Karpas-422 (cell line): ENCODE data around the gene IFT27. TPM values are rescaled to one million over a fixed set of nuclear protein-coding genes. Genes with fewer than 3 reads are reported as not detected.

Experiments
- DNase-seq: peaks from one replicate; pipeline ENCODE4 v3.0.0-alpha.2; 2015
- H2AFZ ChIP-seq: fragments of 200-600 bp; sonication (generic); 2 replicates; pipeline ENCODE4 v1.6.1; 2014; ENCODE audit warnings: antibody characterized with exemption, low read length, mixed read lengths
- H3K27ac ChIP-seq: fragments of 200-600 bp; sonication (generic); 2 replicates; pipeline ENCODE4 v1.5.1; 2014; ENCODE audit warnings: mild to moderate bottlenecking, low read length, moderate library complexity
- H3K27me3 ChIP-seq: fragments of 200-600 bp; sonication (generic); 2 replicates; pipeline ENCODE4 v1.6.1; 2014; ENCODE audit warnings: low read length, mixed read lengths
- H3K36me3 ChIP-seq: fragments of 200-600 bp; sonication (generic); 2 replicates; pipeline ENCODE4 v1.6.1; 2014; ENCODE audit warnings: low read length, mixed read lengths; ENCODE audit not compliant: insufficient read depth
- H3K4me1 ChIP-seq: fragments of 200-600 bp; sonication (generic); 2 replicates; pipeline ENCODE4 v1.6.1; 2014; ENCODE audit warnings: mild to moderate bottlenecking, low read length, mixed read lengths
- H3K4me2 ChIP-seq: fragments of 200-600 bp; sonication (generic); 2 replicates; pipeline ENCODE4 v1.6.1; 2014; ENCODE audit warnings: low read length, low read depth, mild to moderate bottlenecking; ENCODE audit not compliant: poor library complexity, severe bottlenecking
- H3K4me3 ChIP-seq: fragments of 200-600 bp; sonication (generic); 2 replicates; pipeline ENCODE4 v1.5.1; 2014; ENCODE audit warnings: mild to moderate bottlenecking, antibody characterized with exemption, low read length, mixed read lengths
- H3K79me2 ChIP-seq: fragments of 200-600 bp; sonication (generic); 2 replicates; pipeline ENCODE4 v1.6.1; 2014; ENCODE audit warnings: mild to moderate bottlenecking, low read length, mixed read lengths
- H3K9ac ChIP-seq: fragments of 200-600 bp; sonication (generic); 2 replicates; pipeline ENCODE4 v1.6.0; 2014; ENCODE audit warnings: low read length
- H3K9me2 ChIP-seq: fragments of 200-600 bp; sonication (generic), shearing (Covaris generic); replicated peaks from 2 replicates; pipeline ENCODE4 v1.6.0; 2014; ENCODE audit warnings: mild to moderate bottlenecking, low read length, moderate library complexity; ENCODE audit not compliant: insufficient read depth
- H3K9me3 ChIP-seq: fragments of 300-700, 200-600 bp; sonication (generic); 2 replicates; pipeline ENCODE4 v1.6.1; 2014; ENCODE audit warnings: low read length, mixed read lengths
- H4K20me1 ChIP-seq: fragments of 200-600 bp; sonication (generic); 2 replicates; pipeline ENCODE4 v1.6.1; 2014; ENCODE audit warnings: mild to moderate bottlenecking, antibody characterized with exemption, low read length, low read depth; ENCODE audit not compliant: insufficient read depth
- total RNA-seq: library from RNA; depleted of rRNA; stranded (reverse); fragments of >200 nt; shearing (Covaris generic); gene quantifications from 2 replicates; pipeline ENCODE4 v1.2.3, GENCODE V29; 2014; ENCODE audit warnings: low replicate concordance

The IFT27 gene
- total RNA-seq, 1 experiment from 2014 or later, result 10.9 TPM

GRCh38 chr22:36806835-36807234 lies 30.9 kb upstream of the IFT27 start:
- no peak overlapping the region for H3K4me3 ChIP-seq
- no peaks in the 10 kb centered on the region for H3K9me3 ChIP-seq
- H3K4me2 ChIP-seq, result no peak overlapping the region
- H3K27ac ChIP-seq, result no peak overlapping the region
- H2AFZ ChIP-seq, result no peak overlapping the region
- DNase-seq, result no peak
- no peaks in the 10 kb centered on the region for H4K20me1 ChIP-seq
- no peaks in the 10 kb centered on the region for H3K79me2 ChIP-seq
- no peaks in the 10 kb centered on the region for H3K4me1 ChIP-seq
- no peaks in the 10 kb centered on the region for H3K27me3 ChIP-seq
- H3K36me3 ChIP-seq, result no peaks in the 10 kb centered on the region
- H3K9ac ChIP-seq, result no peak overlapping the region
- no peaks in the 10 kb centered on the region for H3K9me2 ChIP-seq

GRCh38 chr22:36803358-36803757 lies 27.4 kb upstream of the IFT27 start:
- no peak for DNase-seq
- Histone ChIP-seq H3K4me3 (no peak overlapping the region), H3K9me2 (no peaks in the 10 kb centered on the region), H3K27me3 (no peaks in the 10 kb centered on the region), H3K36me3 (no peaks in the 10 kb centered on the region), H3K27ac (no peak overlapping the region), H3K4me1 (no peaks in the 10 kb centered on the region), H4K20me1 (no peaks in the 10 kb centered on the region), H3K79me2 (no peaks in the 10 kb centered on the region), H3K4me2 (no peak overlapping the region), H2AFZ (no peak overlapping the region), H3K9ac (no peak overlapping the region), H3K9me3 (no peaks in the 10 kb centered on the region)

- H3K9ac ChIP-seq, result no peak overlapping the region
- no peaks in the 10 kb centered on the region for H3K79me2 ChIP-seq
- H3K9me2 ChIP-seq, result no peaks in the 10 kb centered on the region
- no peak overlapping the region for H2AFZ ChIP-seq
- no peak overlapping the region for H3K4me3 ChIP-seq
- H3K27ac ChIP-seq, result no peak overlapping the region
- H3K27me3 ChIP-seq, result no peaks in the 10 kb centered on the region
- no peaks in the 10 kb centered on the region for H4K20me1 ChIP-seq
- no peaks in the 10 kb centered on the region for H3K9me3 ChIP-seq
- H3K4me2 ChIP-seq, result no peak overlapping the region
- no peaks in the 10 kb centered on the region for H3K4me1 ChIP-seq
- DNase-seq, result no peak
- no peaks in the 10 kb centered on the region for H3K36me3 ChIP-seq
Observed at GRCh38 chr22:36798674-36799066, 22.8 kb upstream of the IFT27 start.

GRCh38 chr22:36797911-36798673 lies 22.2 kb upstream of the IFT27 start:
- Histone ChIP-seq H3K4me2 (no peak overlapping the region), H3K79me2 (no peaks in the 10 kb centered on the region), H3K27me3 (no peaks in the 10 kb centered on the region), H3K9me2 (no peaks in the 10 kb centered on the region), H4K20me1 (no peaks in the 10 kb centered on the region), H3K36me3 (no peaks in the 10 kb centered on the region), H3K4me1 (no peaks in the 10 kb centered on the region), H3K9ac (no peak overlapping the region), H3K27ac (no peak overlapping the region), H3K4me3 (no peak overlapping the region), H2AFZ (no peak overlapping the region; the same call in 1 of the 2 replicates), H3K9me3 (no peaks in the 10 kb centered on the region)
- DNase-seq, result no peak

DNA sequence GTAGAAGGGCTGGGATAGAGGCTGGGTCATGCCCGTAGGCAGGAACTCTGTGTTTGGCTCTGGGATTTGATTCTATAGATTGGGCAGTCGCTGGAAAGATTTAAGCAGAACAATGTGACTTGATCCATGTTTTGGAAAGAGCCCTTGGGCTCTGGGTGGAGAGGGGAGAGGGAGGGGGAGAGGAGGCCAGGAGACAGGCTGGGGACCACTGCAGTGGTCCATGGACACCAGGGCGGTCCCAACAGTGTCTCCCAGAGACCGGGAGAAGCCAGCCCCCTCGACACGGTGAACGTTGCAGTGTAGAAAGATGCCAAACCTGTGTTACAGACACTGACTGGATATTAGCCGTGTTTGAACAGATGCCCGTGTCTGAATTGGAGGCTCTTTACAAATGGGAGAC lies 21.5 kb upstream of the IFT27 start:
- Histone ChIP-seq H3K79me2 (no peaks in the 10 kb centered on the region), H2AFZ (no peak overlapping the region), H3K4me2 (no peak overlapping the region), H3K9me3 (no peaks in the 10 kb centered on the region), H4K20me1 (no peaks in the 10 kb centered on the region), H3K9ac (no peak overlapping the region), H3K27ac (no peak overlapping the region), H3K4me1 (no peaks in the 10 kb centered on the region), H3K27me3 (no peaks in the 10 kb centered on the region), H3K9me2 (no peaks in the 10 kb centered on the region), H3K4me3 (no peak overlapping the region), H3K36me3 (no peaks in the 10 kb centered on the region)
- no peak for DNase-seq

GRCh38 chr22:36796552-36797175 lies 20.7 kb upstream of the IFT27 start:
- H3K9me3 ChIP-seq, result no peaks in the 10 kb centered on the region
- H4K20me1 ChIP-seq, result no peaks in the 10 kb centered on the region
- no peaks in the 10 kb centered on the region for H3K27me3 ChIP-seq
- H3K9ac ChIP-seq, result no peak overlapping the region
- DNase-seq, result no peak
- no peak overlapping the region for H2AFZ ChIP-seq
- H3K36me3 ChIP-seq, result no peaks in the 10 kb centered on the region
- H3K4me3 ChIP-seq, result no peak overlapping the region
- no peaks in the 10 kb centered on the region for H3K9me2 ChIP-seq
- H3K4me1 ChIP-seq, result no peaks in the 10 kb centered on the region
- H3K27ac ChIP-seq, result no peak overlapping the region
- no peak overlapping the region for H3K4me2 ChIP-seq
- no peaks in the 10 kb centered on the region for H3K79me2 ChIP-seq

- H4K20me1 ChIP-seq, result no peaks in the 10 kb centered on the region
- no peak for DNase-seq
- no peaks in the 10 kb centered on the region for H3K36me3 ChIP-seq
- no peaks in the 10 kb centered on the region for H3K9me3 ChIP-seq
- no peak overlapping the region for H3K4me3 ChIP-seq
- no peaks in the 10 kb centered on the region for H3K4me1 ChIP-seq
- no peaks in the 10 kb centered on the region for H3K27me3 ChIP-seq
- H3K9me2 ChIP-seq, result no peaks in the 10 kb centered on the region
- no peak overlapping the region for H3K4me2 ChIP-seq
- H3K9ac ChIP-seq, result no peak overlapping the region
- no peaks in the 10 kb centered on the region for H3K79me2 ChIP-seq
- no peak overlapping the region for H3K27ac ChIP-seq
- H2AFZ ChIP-seq, result no peak overlapping the region
Observed at GRCh38 chr22:36795633-36796032, 19.7 kb upstream of the IFT27 start.

DNA sequence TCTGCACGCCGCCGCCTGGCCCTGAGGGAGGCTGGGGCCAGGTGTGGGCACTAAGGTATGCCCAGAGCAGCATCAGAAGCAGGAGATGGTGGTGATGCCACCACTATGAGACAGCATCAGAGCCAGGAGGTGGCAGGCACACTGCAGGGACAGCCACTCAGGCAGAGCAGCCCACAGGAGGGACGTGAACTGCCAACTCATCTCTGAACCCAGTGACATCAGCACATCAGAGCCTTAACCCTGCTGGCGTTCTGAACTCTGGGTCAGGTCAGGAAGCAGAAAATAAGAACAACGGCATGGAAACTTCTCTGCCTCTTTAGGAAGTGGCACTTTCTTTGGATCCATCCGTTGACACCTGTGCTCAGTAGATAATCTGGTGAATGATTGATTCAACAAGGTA lies 14.7 kb upstream of the IFT27 start:
- Histone ChIP-seq H3K9ac (no peak overlapping the region), H3K27me3 (no peaks in the 10 kb centered on the region), H3K27ac (no peak overlapping the region), H3K36me3 (no peaks in the 10 kb centered on the region), H3K4me2 (no peak overlapping the region), H3K79me2 (no peaks in the 10 kb centered on the region), H3K9me2 (no peaks in the 10 kb centered on the region), H3K9me3 (no peaks in the 10 kb centered on the region), H2AFZ (no peak overlapping the region), H3K4me1 (no peaks in the 10 kb centered on the region), H4K20me1 (no peaks in the 10 kb centered on the region), H3K4me3 (no peak overlapping the region)
- no peak for DNase-seq
